Smooth muscle cell (in vitro differentiated cells): Measurements from ENCODE around the gene FANCC. TPM values are rescaled to one million over a fixed set of nuclear protein-coding genes. Genes with fewer than 3 reads are reported as not detected.
A peak's percentile ranks its signal among the peaks of the same experiment; 100 is the strongest.

ENCODE experiments used
- DNase-seq: peaks from one replicate; lab custom pipeline; 2025; ENCODE audit not compliant: unreplicated experiment; lab: John Stamatoyannopoulos, UW
- H2AFZ ChIP-seq: fragments of 200-600 bp; sonication (generic); 2 replicates; pipeline ENCODE4 v1.6.0; 2016; ENCODE audit warnings: antibody characterized with exemption, low read depth, mild to moderate bottlenecking
- H3F3A ChIP-seq: fragments of 200-600 bp; sonication (generic); 2 replicates; pipeline ENCODE4 v1.6.0; 2017; ENCODE audit warnings: antibody characterized with exemption, low read depth
- H3K27ac ChIP-seq: fragments of 200-600 bp; sonication (generic); 2 replicates; pipeline ENCODE4 v1.5.1; 2016; ENCODE audit warnings: low read depth, mild to moderate bottlenecking
- H3K27me3 ChIP-seq: fragments of 200-600 bp; sonication (generic); 2 replicates; pipeline ENCODE4 v1.6.1; 2016; ENCODE audit warnings: low read depth, mild to moderate bottlenecking
- H3K36me3 ChIP-seq: fragments of 200-600 bp; sonication (generic); 2 replicates; pipeline ENCODE4 v1.5.1; 2016; ENCODE audit warnings: low read depth
- H3K4me1 ChIP-seq: fragments of 200-600 bp; sonication (generic); 2 replicates; pipeline ENCODE4 v1.5.1; 2016; ENCODE audit warnings: low read depth
- H3K4me2 ChIP-seq: fragments of 200-600 bp; sonication (generic); 2 replicates; pipeline ENCODE4 v1.6.0; 2016; ENCODE audit warnings: mild to moderate bottlenecking
- H3K4me3 ChIP-seq: fragments of 200-600 bp; sonication (generic); 2 replicates; pipeline ENCODE4 v1.5.1; 2016; ENCODE audit warnings: mild to moderate bottlenecking
- H3K79me2 ChIP-seq: fragments of 200-600 bp; sonication (generic); 2 replicates; pipeline ENCODE4 v1.6.0; 2016; ENCODE audit warnings: low read depth, mild to moderate bottlenecking
- H3K9ac ChIP-seq: fragments of 200-600 bp; sonication (generic); 2 replicates; pipeline ENCODE4 v1.6.0; 2016; ENCODE audit warnings: low read depth
- H3K9me3 ChIP-seq: fragments of 200-600 bp; sonication (generic); replicated peaks from 2 replicates; pipeline ENCODE4 v1.5.1; 2016; ENCODE audit warnings: low read depth
- H4K20me1 ChIP-seq: fragments of 200-600 bp; sonication (generic); 2 replicates; pipeline ENCODE4 v1.6.0; 2016; ENCODE audit warnings: low read depth
- CTCF ChIP-seq: fragments of 200-600 bp; sonication (generic); IDR thresholded peaks from 2 replicates; pipeline ENCODE4 v1.5.1; 2017; ENCODE audit warnings: borderline replicate concordance, mild to moderate bottlenecking, antibody characterized with exemption; ENCODE audit not compliant: insufficient read depth, poor library complexity, severe bottlenecking
- WGBS: methylation state at CpG from one replicate; pipeline ENCODE4 v1.1.7; 2016; ENCODE audit warnings: low lambda C conversion rate; 5-methylcytosine and 5-hydroxymethylcytosine counted together
- polyA plus RNA-seq: library from polyadenylated mRNA; unstranded; fragments of >200 nt; fragmentation: Nextera tagmentation; extraction: Ambion mirVana; gene quantifications from 2 replicates; pipeline ENCODE4 v1.2.1, GENCODE V29; 2016
- total RNA-seq: library from RNA; depleted of rRNA; stranded (reverse); fragments of >200 nt; gene quantifications from 2 replicates; pipeline ENCODE4 v1.2.3, GENCODE V29; 2014

Gene FANCC
- total and polyA plus RNA-seq, 2 experiments from 2014 or later: 11.0 to 11.2 TPM

GRCh38 chr9:95103871-95104580 is 213.5 kb downstream of the FANCC start:
- Histone ChIP-seq H3K4me2 (no peak overlapping the region), H3K9me3 (no peaks in the 10 kb centered on the region), H3K36me3 (no peaks in the 10 kb centered on the region), H3K27me3 (no peaks in the 10 kb centered on the region), H3K4me1 (no peaks in the 10 kb centered on the region), H3K79me2 (no peaks in the 10 kb centered on the region), H4K20me1 (no peaks in the 10 kb centered on the region), H3K4me3 (no peak overlapping the region), H2AFZ (no peak overlapping the region), H3K9ac (no peak overlapping the region), H3K27ac (no peak overlapping the region), H3F3A (peaks cover 8% of the 10 kb centered on the region)
- no peak for DNase-seq
- TF ChIP-seq CTCF: no peak
- 84% methylated on average over 20 of the region's 20 CpGs for WGBS

- H3K79me2 ChIP-seq: no peaks in the 10 kb centered on the region
- H3K4me2 ChIP-seq: no peak overlapping the region
- no peaks in the 10 kb centered on the region for H3K9me3 ChIP-seq
- H3K36me3 ChIP-seq: no peaks in the 10 kb centered on the region
- no peaks in the 10 kb centered on the region for H3K27me3 ChIP-seq
- H3K9ac ChIP-seq: no peak overlapping the region
- no peak for TF ChIP-seq CTCF
- no peak overlapping the region for H2AFZ ChIP-seq
- no peak overlapping the region for H3K4me3 ChIP-seq
- no peaks in the 10 kb centered on the region for H4K20me1 ChIP-seq
- H3K27ac ChIP-seq: no peak overlapping the region
- H3F3A ChIP-seq: peaks cover 8% of the 10 kb centered on the region
- no peak for DNase-seq
- WGBS: 90% methylated on average over 15 of the region's 15 CpGs
- peaks cover 3% of the 10 kb centered on the region for H3K4me1 ChIP-seq
These were observed 214.2 kb downstream of the FANCC start for GRCh38 chr9:95103281-95103771.

GRCh38 chr9:95102572-95102971 is 214.9 kb downstream of the FANCC start:
- Histone ChIP-seq H3K27me3 (no peaks in the 10 kb centered on the region), H3K4me2 (no peak overlapping the region), H3K36me3 (no peaks in the 10 kb centered on the region), H3K27ac (peak overlapping the region; percentile 93), H3K9me3 (no peaks in the 10 kb centered on the region), H4K20me1 (no peaks in the 10 kb centered on the region), H2AFZ (no peak overlapping the region), H3K4me1 (peaks cover 5% of the 10 kb centered on the region), H3K4me3 (no peak overlapping the region), H3K79me2 (peaks cover 3% of the 10 kb centered on the region), H3F3A (peaks cover 8% of the 10 kb centered on the region), H3K9ac (no peak overlapping the region)
- no peak for TF ChIP-seq CTCF
- 82% methylated on average over 18 of the region's 18 CpGs for WGBS
- no peak for DNase-seq

GRCh38 chr9:95102001-95102433 is 215.5 kb downstream of the FANCC start:
- 62% methylated on average over 8 of the region's 8 CpGs for WGBS
- H3K9me3 ChIP-seq: no peaks in the 10 kb centered on the region
- no peak for TF ChIP-seq CTCF
- peak overlapping the region; percentile 57 for H3K9ac ChIP-seq
- H3K4me1 ChIP-seq: peaks cover 5% of the 10 kb centered on the region
- H3K79me2 ChIP-seq: peaks cover 3% of the 10 kb centered on the region
- no peak overlapping the region for H3K4me2 ChIP-seq
- no peaks in the 10 kb centered on the region for H3K36me3 ChIP-seq
- no peak overlapping the region for H2AFZ ChIP-seq
- H3K27me3 ChIP-seq: no peaks in the 10 kb centered on the region
- H4K20me1 ChIP-seq: no peaks in the 10 kb centered on the region
- H3F3A ChIP-seq: peaks cover 8% of the 10 kb centered on the region
- no peak for DNase-seq
- peak overlapping the region; percentile 93 for H3K27ac ChIP-seq
- H3K4me3 ChIP-seq: no peak overlapping the region
